ENCODE results near the gene SCLY. TPM values are rescaled to one million over a fixed set of nuclear protein-coding genes. Genes with fewer than 3 reads are reported as not detected.

The SCLY gene
- total and polyA plus RNA-seq, 2 of the 8 experiments (the other 6 are each of a cell fraction or from before 2014, with no cell fraction given) = 79.0 to 79.5 TPM

GRCh38 chr2:238092486-238093035 lies 31.8 kb downstream of the SCLY start:
- no peak overlapping the region for H2AFZ ChIP-seq (ENCODE audit: low read length)
- no peak overlapping the region for H3K4me2 ChIP-seq (ENCODE audit: insufficient read depth in 1 of 2, low read depth in 2 of 2, low read length in 2 of 2)
- peaks cover 3 to 6% of the 10 kb centered on the region in 2 experiments for H4K20me1 ChIP-seq (replicated peaks in 1 of 2; ENCODE audit: control insufficient read depth in 1 of 2, insufficient read depth in 2 of 2, low read length in 2 of 2)
- peaks cover 0 to 30% (median 11%) of the 10 kb centered on the region in 4 experiments; a peak in 6 of 8 replicates for H3K36me3 ChIP-seq (ENCODE audit: control insufficient read depth in 2 of 4, insufficient read depth in 4 of 4, low read length in 3 of 4)
- H4K8ac ChIP-seq (ENCODE audit: extremely low read depth, insufficient read depth, low read length) = peak overlapping the region; percentile 59; the same call in 1 of the 2 replicates
- no peaks in the 10 kb centered on the region for H3K27me3 ChIP-seq (replicated peaks in 1 of 4; ENCODE audit: control insufficient read depth in 3 of 4, extremely low read depth in 1 of 4, insufficient read depth in 3 of 4, low read length in 3 of 4)
- FAIRE-seq = no peak
- no peak overlapping the region for H3K4me3 ChIP-seq (ENCODE audit: extremely low read depth in 1 of 4, insufficient read depth in 2 of 4, low read depth in 3 of 4, low read length in 4 of 4)
- no peak overlapping the region for H3K27ac ChIP-seq (ENCODE audit: low read depth, low read length)
- no peak overlapping the region for H4K5ac ChIP-seq (ENCODE audit: insufficient read length, low read depth, low read length)
- ChIA-PET CTCF (ENCODE audit: partially characterized antibody) (interaction anchor here (0.9 to 1.0 kb wide), 2 partner anchors 29 to 136 kb away, joined by 3 read pairs; no protein-coding TSS in a partner anchor), POLR2A (ENCODE audit: partially characterized antibody) (interaction anchor here (1.6 to 4.3 kb wide), 2 partner anchors 11 to 28 kb away, joined by 3 to 17 read pairs; no protein-coding TSS in a partner anchor)
- no peak overlapping the region for H2BK20ac ChIP-seq (ENCODE audit: low read length)
- H3K9ac ChIP-seq (replicated peaks in 1 of 4; ENCODE audit: extremely low read depth in 1 of 4, low read depth in 3 of 4, low read length in 3 of 4) = no peak overlapping the region
- no peak overlapping the region for H3K18ac ChIP-seq (ENCODE audit: extremely low read depth, low read length)
- TF ChIP-seq HDAC6 (IDR thresholded peaks at IDR 0.05; ENCODE audit: low read depth, low read length) (no peak), CBX8 (IDR thresholded peaks at IDR 0.05; ENCODE audit: borderline replicate concordance, low read depth, low read length) (no peak), TEAD4 (IDR thresholded peaks at IDR 0.05; ENCODE audit: low read depth, low read length) (no peak), RXRA (IDR thresholded peaks at IDR 0.05; ENCODE audit: insufficient read depth, low read depth, low read length) (no peak), ZNF274 (IDR thresholded peaks at IDR 0.05; ENCODE audit: borderline replicate concordance, extremely low read depth, low read length) (no peak), TCF12 (IDR thresholded peaks at IDR 0.05; ENCODE audit: low read depth, low read length) (no peak), MAFK (IDR thresholded peaks at IDR 0.05; ENCODE audit: low read depth, low read length) (no peak)
- H3K9me3 ChIP-seq (ENCODE audit: insufficient read depth in 2 of 2, low read depth in 1 of 2, low read length in 1 of 2) = no peaks in the 10 kb centered on the region
- H2BK12ac ChIP-seq (ENCODE audit: low read depth, low read length) = no peak overlapping the region
- H3K79me2 ChIP-seq (ENCODE audit: control insufficient read depth in 1 of 2, insufficient read depth in 2 of 2, low read length in 2 of 2) = no peaks in the 10 kb centered on the region
- no peak overlapping the region for H4K91ac ChIP-seq (replicated peaks; ENCODE audit: insufficient read length, low read length)
- H3K23me2 ChIP-seq (ENCODE audit: low read depth, low read length) = no peaks in the 10 kb centered on the region
- no peak overlapping the region for H2BK15ac ChIP-seq (ENCODE audit: low read length)
- H3K56ac ChIP-seq (replicated peaks; ENCODE audit: insufficient read length, low read depth, low read length) = no peak overlapping the region
- no peak overlapping the region for H2BK120ac ChIP-seq (replicated peaks; ENCODE audit: low read depth, low read length)
- H3K4ac ChIP-seq (replicated peaks; ENCODE audit: insufficient read length, low read depth, low read length) = no peak overlapping the region
- peak in 1 of 2 experiments; percentile 43 for DNase-seq (ENCODE audit: low read depth in 1 of 2, low spot score in 2 of 2)
- H3K23ac ChIP-seq (ENCODE audit: insufficient read length) = no peak overlapping the region
- H3K14ac ChIP-seq (ENCODE audit: insufficient read length) = no peak overlapping the region
- no peak overlapping the region for H2BK5ac ChIP-seq (ENCODE audit: low read depth, low read length)
- peaks cover 0 to 9% (median 5%) of the 10 kb centered on the region in 4 experiments; a peak in 5 of 7 replicates for H3K4me1 ChIP-seq (replicated peaks in 1 of 4; ENCODE audit: control insufficient read depth in 3 of 4, insufficient read depth in 4 of 4, low read length in 3 of 4)
- WGBS, 2 experiments (ENCODE audit: extremely low coverage in 1 of 2, insufficient coverage in 1 of 2, insufficient read length in 1 of 2, insufficient replicate concordance in 2 of 2, low coverage in 1 of 2, low lambda C conversion rate in 2 of 2, missing lambda C conversion rate in 1 of 2) = 93% methylated on average over 12 of the region's 12 CpGs; no CpG with 5 or more reads in 1 of the 2 experiments
- H3K79me1 ChIP-seq (ENCODE audit: low read depth, low read length) = 0 out of 2 replicates have a peak, but pooled peaks cover 2% of the 10 kb centered on the region
- no peak overlapping the region for H2AK5ac ChIP-seq (ENCODE audit: low read depth, low read length)
